NOMO-1 treated with dmso at 0.1 percent for 144 hours (cell line): ENCODE data around the gene MIS18BP1.
A peak's percentile ranks its signal among the peaks of the same experiment; 100 is the strongest.
"Not testable (repeated sequence)": the region's sequence is repeated elsewhere in the genome, so short reads cannot be mapped to it uniquely, and the experiment has no call there.

ENCODE experiments used
- DNase-seq: peaks from one replicate; lab custom pipeline; 2025; ENCODE audit not compliant: unreplicated experiment; lab: John Stamatoyannopoulos, UW

The MIS18BP1 gene

DNA sequence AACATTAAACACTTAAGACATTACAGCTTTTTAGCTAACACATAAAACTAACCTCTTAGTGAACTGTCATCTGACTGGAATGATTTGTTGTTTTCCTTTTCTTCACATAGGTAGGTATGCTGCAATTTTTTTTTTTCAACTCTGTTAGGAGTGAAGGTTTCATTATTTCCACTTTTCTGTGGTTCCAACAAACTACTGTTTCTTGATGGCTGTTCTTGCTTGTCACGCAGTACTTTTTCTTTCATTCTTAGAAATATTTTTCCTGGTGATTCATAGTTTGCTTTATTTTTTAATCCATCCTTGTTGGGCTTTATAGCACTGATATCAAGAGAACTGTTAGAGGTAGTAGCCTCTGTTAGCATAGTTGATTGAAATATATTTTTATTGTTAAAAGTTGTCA lies 6.3 kb downstream of the MIS18BP1 start:
- no peak for DNase-seq

DNA sequence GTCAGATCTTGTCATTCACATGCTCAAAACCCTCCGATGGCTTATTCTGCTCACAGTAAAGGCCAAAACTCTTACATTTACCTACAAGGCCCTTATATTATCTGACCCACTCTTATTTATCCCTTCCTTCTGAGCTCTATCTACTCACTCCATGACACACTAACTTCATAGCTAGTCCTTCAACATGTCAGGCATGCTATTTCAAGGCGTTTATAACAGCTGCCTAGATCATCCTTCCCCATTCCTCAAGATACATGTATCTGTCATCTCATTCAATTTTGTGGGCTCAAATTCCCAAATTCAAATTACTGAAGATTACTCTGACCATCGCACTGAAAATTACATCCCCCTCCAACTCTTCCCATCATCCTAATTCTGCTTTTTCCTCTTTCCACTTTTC lies 6.9 kb downstream of the MIS18BP1 start:
- DNase-seq: no peak

DNA sequence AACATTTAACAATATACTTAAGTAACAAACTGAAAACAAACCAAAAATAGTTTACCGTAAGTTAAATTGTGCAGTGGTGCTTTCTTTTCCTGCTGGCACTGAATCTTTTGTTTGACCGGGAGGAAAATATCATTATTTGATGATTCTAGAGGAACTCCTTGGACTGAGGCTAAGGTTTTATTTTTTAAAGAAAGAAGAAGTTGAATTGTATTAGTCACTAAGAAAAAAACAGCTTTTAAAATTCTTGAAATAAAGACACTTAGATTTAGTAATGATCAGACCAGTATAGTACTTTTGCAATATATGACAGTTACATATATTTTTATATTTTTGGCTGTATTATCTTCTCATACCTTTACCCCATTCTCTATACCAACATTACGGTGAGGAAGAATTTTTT lies 10.3 kb downstream of the MIS18BP1 start:
- no peak for DNase-seq

DNA sequence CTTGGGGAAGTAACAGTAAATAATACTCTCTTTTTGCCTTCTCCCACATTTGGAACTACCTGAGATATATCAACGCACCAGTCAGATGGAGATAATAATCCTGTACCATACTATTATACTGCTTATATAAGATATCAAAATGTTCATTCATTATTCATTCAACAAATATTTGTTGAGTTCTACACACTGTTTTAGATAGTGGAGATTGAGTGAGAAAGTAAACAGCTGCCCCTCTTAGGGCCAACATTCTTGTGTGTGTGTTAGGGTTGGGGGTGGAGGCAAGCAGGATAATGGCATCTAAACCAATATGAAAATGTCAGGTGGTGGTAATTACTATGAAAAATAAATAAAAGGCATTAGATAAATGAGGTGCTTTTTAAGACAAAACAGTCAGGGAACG lies 14.0 kb downstream of the MIS18BP1 start:
- DNase-seq: no peak

DNA sequence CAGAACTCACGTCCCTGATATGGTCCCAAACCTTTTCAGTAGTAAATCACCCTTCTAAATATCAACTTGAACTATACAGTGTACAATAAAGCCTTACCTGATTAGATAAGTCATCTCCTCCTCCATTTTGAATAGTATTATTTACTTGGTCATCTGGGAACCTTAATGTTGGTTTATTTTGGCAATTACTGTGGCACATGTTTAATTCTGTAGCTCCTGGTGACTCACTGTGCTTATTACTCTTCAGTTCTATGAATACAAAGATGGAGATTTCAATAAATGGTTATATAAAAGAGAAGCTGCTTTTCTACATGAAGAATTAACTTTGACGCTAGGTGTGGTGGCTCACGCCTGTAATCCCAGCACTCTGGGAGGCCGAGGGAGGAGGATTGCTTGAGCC lies 25.4 kb downstream of the MIS18BP1 start:
- DNase-seq: no peak

DNA sequence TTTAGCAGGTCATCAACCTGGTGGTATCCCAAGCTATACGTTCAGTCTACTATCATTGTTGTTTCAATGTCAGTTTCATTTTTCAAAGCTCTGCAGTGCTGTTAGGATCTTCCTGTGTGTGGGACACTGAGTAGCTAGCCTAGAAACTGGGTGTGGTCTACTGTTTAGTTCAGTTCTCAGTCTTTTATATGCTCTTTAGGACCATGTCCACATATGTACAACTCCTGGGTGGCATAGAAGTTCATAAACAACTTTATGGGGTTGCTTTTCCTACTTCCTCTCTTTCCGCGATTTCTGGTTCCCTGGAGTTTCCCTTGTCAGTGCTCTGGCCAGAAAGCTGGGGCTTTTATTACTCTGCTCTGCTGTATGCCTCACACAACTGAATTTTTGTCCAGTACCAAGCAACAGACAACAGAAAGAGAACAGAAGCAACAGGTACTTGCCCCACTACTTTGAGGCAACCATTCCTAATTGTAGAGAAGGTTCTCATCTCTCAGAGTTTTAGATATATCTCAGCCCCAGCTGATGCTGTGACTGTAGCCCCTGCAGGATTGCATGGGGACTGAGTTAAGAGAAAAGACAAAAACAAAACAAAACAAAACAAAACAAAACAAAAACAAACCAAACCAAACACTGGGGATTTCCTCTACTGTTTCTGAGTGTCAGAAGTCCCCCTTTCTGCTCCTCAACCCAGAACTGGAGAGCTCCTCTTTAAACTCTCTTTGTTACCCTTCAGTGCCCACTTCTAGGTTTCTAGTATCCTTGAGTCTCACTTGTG lies 30.3 kb downstream of the MIS18BP1 start:
- no peak for DNase-seq

DNA sequence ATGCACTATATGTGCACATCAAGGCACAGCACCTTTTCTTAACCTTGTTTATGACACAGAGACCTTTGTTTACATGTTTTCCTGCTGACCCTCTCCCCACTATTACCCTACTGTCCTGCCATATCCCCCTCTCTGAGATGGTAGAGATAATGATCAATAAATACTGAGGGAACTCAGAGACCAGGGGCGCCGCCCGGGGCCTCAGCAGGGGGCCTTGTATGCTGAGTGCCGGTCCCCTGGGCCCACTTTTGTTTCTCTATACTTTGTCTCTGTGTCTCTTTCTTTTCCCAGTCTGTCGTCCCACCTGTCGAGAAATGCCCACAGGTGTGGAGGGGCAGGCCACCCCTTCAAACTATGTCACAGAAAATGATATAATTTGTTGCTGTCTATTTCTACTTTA lies 38.7 kb downstream of the MIS18BP1 start:
- not testable (repeated sequence) for DNase-seq

DNA sequence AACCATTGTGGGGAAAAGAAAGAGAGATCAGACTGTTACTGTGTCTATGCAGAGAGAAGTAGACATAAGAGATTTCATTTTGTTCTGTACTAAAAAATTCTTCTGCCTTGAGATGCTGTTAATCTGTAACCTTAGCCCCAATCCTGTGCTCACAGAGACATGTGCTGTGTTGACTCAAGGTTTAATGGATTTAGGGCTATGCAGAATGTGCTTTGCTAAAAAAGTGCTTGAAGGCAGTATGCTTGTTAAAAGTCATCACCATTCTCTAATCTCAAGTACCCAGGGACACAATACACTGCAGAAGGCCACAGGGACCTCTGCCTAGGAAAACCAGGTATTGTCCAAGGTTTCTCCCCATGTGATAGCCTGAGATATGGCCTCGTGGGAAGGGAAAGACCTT lies 39.3 kb downstream of the MIS18BP1 start:
- DNase-seq: not testable (repeated sequence)

DNA sequence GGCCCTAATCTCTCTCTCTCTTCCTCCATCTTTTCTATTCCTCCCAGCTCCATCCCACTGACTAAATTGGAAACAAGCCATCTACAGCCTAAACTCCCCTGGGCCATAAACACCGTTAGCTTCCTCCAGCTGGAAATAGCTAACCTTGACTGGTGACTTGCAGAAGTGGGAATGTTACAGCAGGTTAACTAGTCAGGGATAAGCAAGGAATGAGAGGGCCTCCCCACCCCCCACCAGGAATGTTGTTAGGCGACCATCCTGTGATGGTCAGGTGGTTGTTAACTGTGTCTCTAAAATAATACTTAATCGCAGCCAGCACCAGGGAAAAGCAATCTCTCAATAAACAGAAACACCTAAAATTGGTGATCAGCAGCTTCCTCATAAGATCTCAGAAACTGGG lies 40.8 kb downstream of the MIS18BP1 start:
- no peak for DNase-seq

DNA sequence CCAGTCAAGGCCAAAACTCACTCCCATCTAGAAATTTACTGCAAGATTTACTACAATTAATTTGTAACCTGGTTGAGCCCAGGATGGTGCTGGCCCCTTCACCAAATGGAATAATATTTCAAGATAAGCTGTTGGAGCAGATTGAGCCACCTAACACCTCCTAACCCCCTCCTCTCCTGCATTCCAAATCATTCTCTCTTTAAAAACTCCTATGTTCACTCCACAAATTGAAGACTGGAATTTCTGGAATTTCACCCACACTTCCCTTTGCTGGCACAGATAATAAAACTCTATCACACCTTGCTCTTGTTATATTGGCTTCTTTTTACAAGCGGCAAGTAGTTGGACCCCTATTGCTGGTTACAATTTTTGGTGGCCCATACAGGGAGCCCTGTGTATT lies 41.7 kb downstream of the MIS18BP1 start:
- no peak for DNase-seq

DNA sequence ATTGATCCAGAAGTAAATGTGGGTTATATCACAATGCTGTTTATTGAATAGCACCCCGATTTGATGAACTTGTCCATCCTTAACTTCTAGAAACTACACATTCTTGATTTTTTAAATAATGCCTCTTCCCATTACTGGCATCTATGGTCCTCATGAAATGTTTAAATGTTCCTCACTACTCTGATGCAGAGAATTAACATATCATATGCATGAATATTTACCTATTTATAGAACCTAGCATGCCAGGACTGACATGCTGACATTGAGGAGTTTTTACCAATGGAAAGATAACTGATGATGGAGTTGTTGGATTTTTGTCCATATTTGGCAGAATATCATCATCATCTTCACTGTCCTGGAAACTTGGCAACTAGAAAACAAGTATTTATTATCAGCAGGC lies 42.8 kb downstream of the MIS18BP1 start:
- DNase-seq: no peak

DNA sequence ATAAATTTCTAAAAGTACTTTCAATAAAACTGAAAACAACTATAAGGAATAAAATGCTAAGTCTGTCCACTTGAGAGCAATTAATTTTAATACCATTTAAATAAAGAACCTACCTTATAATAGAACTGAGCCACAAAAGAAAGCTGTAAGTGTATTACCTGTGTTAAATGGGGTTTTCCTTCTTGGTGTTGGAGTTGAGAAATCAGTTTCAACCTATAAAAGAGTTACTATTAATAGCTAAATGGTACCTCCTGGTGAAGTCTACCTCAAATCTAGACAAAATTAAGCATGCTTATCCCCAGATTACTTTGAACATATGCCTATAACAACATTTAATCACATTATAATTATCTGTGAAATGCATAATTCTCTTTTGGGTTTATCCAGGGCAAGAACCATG lies 48.8 kb downstream of the MIS18BP1 start:
- no peak for DNase-seq

DNA sequence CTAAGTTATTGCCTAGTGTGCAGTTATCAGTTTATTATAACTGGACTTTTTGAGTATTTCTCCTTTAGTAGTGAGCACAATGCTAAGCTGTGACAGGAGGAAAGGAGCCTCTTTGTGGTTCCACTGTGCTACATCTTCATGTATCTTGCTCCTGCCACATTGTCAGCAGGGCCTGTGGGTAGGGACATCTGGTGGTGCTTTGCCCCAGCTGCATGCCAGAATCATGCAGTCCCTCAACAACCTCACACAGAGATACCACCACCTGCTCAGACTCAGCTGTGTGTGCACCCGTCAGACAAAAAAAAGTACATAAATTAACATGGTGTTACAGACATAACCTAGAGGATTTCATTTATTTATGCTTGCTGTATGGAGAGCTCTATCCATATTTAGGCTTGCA lies 51.1 kb downstream of the MIS18BP1 start:
- no peak for DNase-seq

DNA sequence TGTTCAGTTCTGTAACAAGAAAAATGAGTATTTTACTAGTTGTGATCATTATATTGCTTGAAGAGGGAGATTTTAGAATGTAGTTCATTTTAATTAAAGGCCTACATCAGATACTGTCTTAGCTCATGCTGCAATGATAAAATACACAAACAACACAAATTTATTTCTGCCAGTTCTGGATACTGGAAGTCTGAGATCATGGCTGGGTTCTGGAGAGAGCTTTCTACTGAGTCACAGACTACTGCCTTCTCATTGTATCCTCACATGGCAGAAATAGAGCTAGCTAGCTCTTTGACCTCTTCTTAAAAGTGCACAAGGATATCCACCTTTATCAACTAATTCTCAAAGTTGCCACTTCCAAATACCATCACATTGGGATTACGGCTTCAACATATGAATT lies 53.8 kb downstream of the MIS18BP1 start:
- DNase-seq: no peak

DNA sequence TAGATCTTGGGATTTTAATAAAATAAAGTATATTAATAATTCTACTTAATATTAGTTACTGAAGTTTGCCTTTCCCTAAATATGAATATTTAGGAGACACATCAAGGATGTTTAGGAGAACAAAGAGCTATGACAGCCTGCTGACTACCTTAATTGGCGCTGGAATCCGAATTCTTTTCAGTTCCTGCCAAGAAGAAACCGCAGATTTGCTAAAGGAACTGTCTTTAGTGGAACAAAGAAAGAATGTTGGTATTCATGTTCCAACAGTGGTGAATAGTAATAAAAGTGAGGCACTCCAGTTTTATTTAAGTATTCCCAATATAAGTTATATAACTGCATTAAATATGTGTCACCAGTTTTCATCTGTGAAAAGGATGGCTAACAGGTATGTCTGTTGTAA lies 54.5 kb downstream of the MIS18BP1 start:
- no peak for DNase-seq

DNA sequence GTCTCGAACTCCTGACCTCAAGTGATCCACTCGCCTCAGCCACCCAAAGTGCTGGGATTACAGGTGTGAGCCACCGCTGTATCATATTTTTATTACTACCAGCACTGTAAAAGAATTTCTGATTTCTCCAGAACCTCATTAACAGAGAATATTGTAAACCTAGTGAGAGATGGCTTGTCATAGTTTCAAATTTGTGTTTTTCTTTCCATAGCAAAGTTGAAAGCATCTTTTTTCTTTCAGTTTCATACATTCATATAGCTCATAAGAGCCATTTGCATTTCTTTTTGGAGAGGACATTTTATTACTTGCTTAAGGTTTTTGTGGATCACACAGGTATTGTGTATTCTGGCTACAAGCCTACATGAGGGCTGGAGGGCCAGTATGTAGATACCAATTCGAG lies 58.0 kb downstream of the MIS18BP1 start:
- no peak for DNase-seq

DNA sequence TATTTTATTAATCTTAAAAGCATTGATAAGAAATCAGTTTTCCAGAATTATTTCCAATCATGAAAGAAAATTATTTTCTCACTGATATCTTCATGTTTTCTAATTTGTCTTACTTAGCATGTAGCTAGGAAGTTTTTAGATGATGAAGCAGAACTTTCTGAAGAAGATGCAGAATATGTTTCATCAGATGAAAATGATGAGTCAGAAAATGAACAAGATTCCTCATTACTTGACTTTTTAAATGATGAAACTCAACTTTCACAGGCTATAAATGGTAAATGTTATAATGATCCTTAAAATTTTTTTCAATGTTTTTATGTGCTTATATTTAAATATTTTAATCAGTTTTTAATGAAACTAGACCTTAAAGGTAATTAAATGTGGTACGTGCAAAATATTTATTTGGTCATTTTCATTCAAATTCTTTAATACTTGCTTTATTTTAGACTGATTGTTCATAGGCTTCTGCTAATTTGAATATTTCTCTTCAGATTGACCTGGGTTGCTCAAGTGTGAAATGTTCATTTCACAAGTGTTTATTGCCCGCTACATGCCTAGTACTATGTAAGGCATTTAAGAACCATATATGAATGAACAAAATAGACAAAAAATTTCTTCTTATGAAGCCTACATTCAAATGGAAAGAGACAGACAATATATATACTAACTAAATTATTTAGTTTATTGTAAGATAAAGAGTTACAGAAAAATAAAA lies 67.7 kb downstream of the MIS18BP1 start:
- DNase-seq: no peak

DNA sequence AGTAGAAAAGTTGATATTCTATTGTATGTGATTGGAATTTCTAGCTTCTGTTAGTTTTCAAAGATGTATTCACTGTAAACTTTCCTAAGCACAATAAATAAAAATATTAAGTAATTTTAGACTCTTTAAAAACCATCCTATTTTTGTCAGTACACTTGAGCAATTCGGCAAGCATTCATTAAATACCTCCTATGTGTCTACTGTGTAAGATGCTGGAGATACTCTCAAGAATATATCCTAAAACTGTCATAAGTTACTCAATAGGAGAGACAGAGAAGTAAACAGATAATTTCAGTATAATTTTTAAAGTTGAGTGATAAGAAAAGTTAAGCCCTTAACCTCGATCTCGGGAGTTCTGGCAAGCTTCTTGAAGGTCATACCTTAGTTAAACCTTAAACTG lies 71.2 kb downstream of the MIS18BP1 start:
- no peak for DNase-seq

DNA sequence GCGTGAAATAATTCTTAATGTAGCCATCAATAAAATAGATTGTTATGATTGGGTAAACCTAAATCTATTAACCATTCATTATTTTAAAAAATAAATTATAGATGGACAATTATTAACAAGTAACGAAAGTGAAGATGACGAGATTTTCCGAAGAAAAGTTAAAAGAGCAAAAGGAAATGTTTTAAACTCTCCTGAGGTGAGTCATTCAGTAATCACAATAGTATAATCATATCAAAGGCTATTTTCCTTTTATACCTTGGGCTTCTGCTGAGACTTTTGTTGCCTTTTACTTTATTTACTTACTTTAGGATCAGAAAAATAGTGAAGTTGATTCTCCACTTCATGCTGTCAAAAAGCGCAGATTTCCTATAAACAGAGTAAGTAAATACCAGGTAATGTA lies 71.7 kb downstream of the MIS18BP1 start:
- no peak for DNase-seq

DNA sequence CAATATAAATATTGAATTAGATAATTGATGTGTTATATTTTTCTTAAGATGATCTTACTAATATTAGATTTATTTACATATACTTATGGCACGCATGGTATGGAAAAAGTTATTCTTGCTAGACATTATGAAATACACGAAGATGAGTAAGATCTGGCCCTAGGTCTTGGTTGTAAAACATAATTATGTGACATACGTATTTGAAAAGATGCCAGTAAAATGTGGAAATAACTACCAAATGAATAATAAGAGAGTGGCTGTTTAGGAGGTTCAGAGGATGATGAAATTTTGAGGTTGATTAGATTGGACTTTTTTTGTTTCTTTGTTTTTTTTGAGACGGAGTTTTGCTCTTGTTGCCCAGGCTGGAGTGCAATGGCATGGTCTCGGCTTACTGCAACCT lies 75.9 kb downstream of the MIS18BP1 start:
- DNase-seq: peak; percentile 91

DNA sequence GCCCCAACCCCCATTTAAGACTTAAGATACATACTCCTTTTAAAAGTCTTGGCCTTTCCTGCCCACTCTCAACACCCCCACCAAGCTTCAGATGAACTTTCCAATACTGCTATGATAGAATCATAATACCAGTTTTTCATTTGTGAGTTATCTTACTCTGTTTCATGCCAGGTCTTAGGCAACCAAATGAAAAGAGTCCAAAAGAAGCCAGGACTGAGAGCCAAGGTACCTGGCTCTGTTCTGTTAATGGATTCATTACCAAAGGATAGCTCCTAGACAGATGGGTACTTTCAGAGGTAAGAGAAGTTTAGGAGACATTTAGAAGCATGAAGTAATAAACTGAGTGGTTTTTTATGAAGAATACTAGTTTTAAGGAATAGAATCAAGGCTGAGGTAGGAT lies 83.1 kb downstream of the MIS18BP1 start:
- no peak for DNase-seq

DNA sequence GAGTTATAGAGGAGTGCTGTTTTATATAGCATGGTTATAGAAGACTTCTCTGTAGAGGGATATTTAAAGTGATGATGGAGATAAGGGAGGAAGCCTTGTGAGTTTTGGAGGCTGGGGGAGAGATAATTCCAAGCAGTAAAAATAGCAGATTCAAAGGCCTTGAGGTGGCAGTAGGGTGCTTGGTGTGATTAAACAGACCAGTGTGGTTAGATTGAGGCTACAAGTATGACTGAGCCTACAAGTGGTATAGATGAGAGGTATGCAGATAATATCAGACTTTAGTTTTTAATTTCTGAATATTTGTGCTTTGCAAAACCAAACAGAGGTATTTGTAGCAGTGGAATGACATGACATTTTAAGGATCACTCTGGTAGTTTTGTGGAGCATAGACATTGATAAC lies 96.9 kb downstream of the MIS18BP1 start:
- no peak for DNase-seq
